H9 (cell line): Measurements from ENCODE around the gene NFYB. TPM values are rescaled to one million over a fixed set of nuclear protein-coding genes. Genes with fewer than 3 reads are reported as not detected.

Experiments
- DNase-seq: peaks from one replicate; pipeline ENCODE4 v3.0.0-alpha.2; 2017
- H2AFZ ChIP-seq: one replicate; pipeline ENCODE4 v1.6.1; 2013; ENCODE audit warnings: mild to moderate bottlenecking, low read length, control low read depth, moderate library complexity
- H2AK5ac ChIP-seq: 2 replicates; pipeline ENCODE4 v1.6.1; 2013; ENCODE audit warnings: low read length, control low read depth, mixed read lengths; ENCODE audit not compliant: insufficient read length
- H2BK120ac ChIP-seq: one replicate; pipeline ENCODE4 v1.6.1; 2013; ENCODE audit warnings: low read depth, mild to moderate bottlenecking, low read length, control low read depth, inconsistent platforms; ENCODE audit not compliant: poor library complexity, severe bottlenecking
- H2BK12ac ChIP-seq: 2 replicates; pipeline ENCODE4 v1.6.1; 2013; ENCODE audit warnings: low read length, control low read depth, mixed read lengths, low read depth; ENCODE audit not compliant: insufficient read length
- H2BK15ac ChIP-seq: 2 replicates; pipeline ENCODE4 v1.6.1; 2013; ENCODE audit warnings: low read depth, low read length, control low read depth
- H2BK20ac ChIP-seq: one replicate; pipeline ENCODE4 v1.6.1; 2013; ENCODE audit warnings: low read depth, mild to moderate bottlenecking, low read length, control low read depth, inconsistent platforms; ENCODE audit not compliant: poor library complexity, severe bottlenecking
- H2BK5ac ChIP-seq: 2 replicates; pipeline ENCODE4 v1.6.1; 2013; ENCODE audit warnings: low read length, control low read depth, mixed read lengths; ENCODE audit not compliant: insufficient read length
- H3K14ac ChIP-seq: 2 replicates; pipeline ENCODE4 v1.6.1; 2013; ENCODE audit warnings: low read length, control low read depth; ENCODE audit not compliant: insufficient read depth
- H3K18ac ChIP-seq: 2 replicates; pipeline ENCODE4 v1.6.1; 2013; ENCODE audit warnings: low read depth, mild to moderate bottlenecking, mixed read lengths, low read length, control low read depth; ENCODE audit not compliant: insufficient read length
- H3K23ac ChIP-seq: 2 replicates; pipeline ENCODE4 v1.6.1; 2013; ENCODE audit warnings: low read length, control low read depth, mixed read lengths, low read depth; ENCODE audit not compliant: insufficient read length
- H3K23me2 ChIP-seq: 2 replicates; pipeline ENCODE4 v1.6.1; 2013; ENCODE audit warnings: low read depth, mild to moderate bottlenecking, mixed read lengths, low read length, control low read depth; ENCODE audit not compliant: insufficient read length, poor library complexity, severe bottlenecking
- H3K27ac ChIP-seq: 2 replicates; pipeline ENCODE4 v1.5.1; 2013; ENCODE audit warnings: low read length, control low read depth, mixed read lengths, low read depth; ENCODE audit not compliant: insufficient read length
- H3K27me3 ChIP-seq: 2 replicates; pipeline ENCODE4 v1.6.1; 2013; ENCODE audit warnings: low read length, control low read depth, inconsistent platforms; ENCODE audit not compliant: insufficient read depth
- H3K4ac ChIP-seq: 2 replicates; pipeline ENCODE4 v1.6.1; 2013; ENCODE audit warnings: low read depth, mild to moderate bottlenecking, control low read depth, inconsistent platforms, low read length, moderate library complexity
- H3K4me1 ChIP-seq: 2 replicates; pipeline ENCODE4 v1.6.1; 2013; ENCODE audit warnings: low read length, control low read depth, inconsistent platforms; ENCODE audit not compliant: insufficient read depth
- H3K4me2 ChIP-seq: 2 replicates; pipeline ENCODE4 v1.6.1; 2013; ENCODE audit warnings: low read length, control low read depth, mixed read lengths; ENCODE audit not compliant: insufficient read length, insufficient read depth
- H3K56ac ChIP-seq: 2 replicates; pipeline ENCODE4 v1.6.1; 2013; ENCODE audit warnings: low read depth, mild to moderate bottlenecking, mixed read lengths, low read length, control low read depth; ENCODE audit not compliant: insufficient read length
- H3K79me1 ChIP-seq: 2 replicates; pipeline ENCODE4 v1.6.1; 2013; ENCODE audit warnings: low read depth, mild to moderate bottlenecking, moderate library complexity, low read length, control low read depth, inconsistent platforms; ENCODE audit not compliant: insufficient read depth, poor library complexity, severe bottlenecking
- H3K79me2 ChIP-seq: 2 replicates; pipeline ENCODE4 v1.6.1; 2013; ENCODE audit warnings: low read length, control low read depth, inconsistent platforms; ENCODE audit not compliant: insufficient read depth
- H3K9ac ChIP-seq: 2 replicates; pipeline ENCODE4 v1.6.1; 2013; ENCODE audit warnings: low read length, control low read depth, mixed read lengths; ENCODE audit not compliant: insufficient read length; ENCODE audit errors: extremely low read depth
- H3K9me3 ChIP-seq: one replicate; pipeline ENCODE4 v1.6.1; 2013; ENCODE audit warnings: low read depth, low read length, inconsistent platforms; ENCODE audit not compliant: control insufficient read depth
- H3T11ph ChIP-seq: one replicate; pipeline ENCODE4 v1.6.1; 2013; ENCODE audit warnings: mild to moderate bottlenecking, low read length, control low read depth, inconsistent platforms
- H4K20me1 ChIP-seq: one replicate; pipeline ENCODE4 v1.6.1; 2013; ENCODE audit not compliant: control insufficient read depth, insufficient read length, insufficient read depth
- H4K5ac ChIP-seq: 2 replicates; pipeline ENCODE4 v1.6.1; 2013; ENCODE audit warnings: low read depth, mild to moderate bottlenecking, mixed read lengths, low read length, control low read depth; ENCODE audit not compliant: insufficient read length
- H4K8ac ChIP-seq: replicated peaks from 2 replicates; pipeline ENCODE4 v1.6.1; 2013; ENCODE audit warnings: low read length, control low read depth, mixed read lengths, low read depth; ENCODE audit not compliant: insufficient read length
- H4K91ac ChIP-seq: 2 replicates; pipeline ENCODE4 v1.6.1; 2013; ENCODE audit warnings: low read depth, mild to moderate bottlenecking, moderate library complexity, mixed read lengths, low read length, control low read depth; ENCODE audit not compliant: insufficient read length
- H3K27ac Mint-ChIP-seq, 3 experiments: 2 replicates in 2 of 3; 3 replicates in 1 of 3; pipeline ENCODE4 v1.8.0; 2020 to 2021; ENCODE audit warnings: mixed read lengths in 3 of 3, mild to moderate bottlenecking in 1 of 3, moderate library complexity in 1 of 3
- H3K27me3 Mint-ChIP-seq: 2 replicates; pipeline ENCODE4 v1.8.0; 2021; ENCODE audit warnings: low read depth, mild to moderate bottlenecking, moderate library complexity, mixed read lengths
- H3K36me3 Mint-ChIP-seq, 3 experiments: 2 replicates in 2 of 3; 3 replicates in 1 of 3; pipeline ENCODE4 v1.8.0; 2020 to 2021; ENCODE audit warnings: low read depth in 3 of 3, mixed read lengths in 3 of 3; ENCODE audit not compliant: insufficient read depth in 1 of 3
- H3K4me1 Mint-ChIP-seq, 2 experiments: 2 replicates each; pipeline ENCODE4 v1.8.0; 2020; ENCODE audit warnings: mixed read lengths in 2 of 2
- H3K4me3 Mint-ChIP-seq, 2 experiments: 2 replicates in 1 of 2; 3 replicates in 1 of 2; pipeline ENCODE4 v1.8.0; 2020 to 2021; ENCODE audit warnings: mild to moderate bottlenecking in 2 of 2, mixed read lengths in 2 of 2, moderate library complexity in 1 of 2
- H3K9me3 Mint-ChIP-seq, 2 experiments: 2 replicates in 1 of 2; 3 replicates in 1 of 2; pipeline ENCODE4 v1.8.0; 2020; ENCODE audit warnings: mild to moderate bottlenecking in 2 of 2, mixed read lengths in 2 of 2, moderate library complexity in 1 of 2
- CTCF ChIP-seq: fragments of 200-600 bp; sonication (generic); conservative IDR thresholded peaks from 3 replicates; pipeline ENCODE4 v1.8.0; 2021; ENCODE audit warnings: antibody characterized with exemption, mild to moderate bottlenecking
- WGBS: extraction: QIAGEN DNeasy Blood & Tissue Kit; methylation state at CpG from one replicate; pipeline ENCODE4 v1.1.7; 2013; ENCODE audit warnings: missing lambda C conversion rate, low lambda C conversion rate, mixed read lengths; ENCODE audit not compliant: insufficient read length; ENCODE audit errors: extremely low coverage; 5-methylcytosine and 5-hydroxymethylcytosine counted together
- total RNA-seq: library from RNA; stranded (reverse); gene quantifications from 2 replicates; pipeline ENCODE4 v1.2.1, GENCODE V29; 2021

The NFYB gene
- total RNA-seq, 1 experiment from 2014 or later, result 52.5 TPM

GRCh38 chr12:104182621-104183378, 44.8 kb upstream of the NFYB start:
- Histone ChIP-seq H3K79me2 (no peaks in the 10 kb centered on the region), H3T11ph (no peak overlapping the region), H4K8ac (no peak overlapping the region), H2AFZ (no peak overlapping the region), H3K4me1 (no peaks in the 10 kb centered on the region), H2BK12ac (no peak overlapping the region), H3K23me2 (no peaks in the 10 kb centered on the region), H3K23ac (no peak overlapping the region), H4K91ac (no peak overlapping the region), H3K56ac (no peak overlapping the region), H3K4me2 (no peak overlapping the region), H3K9me3 (no peaks in the 10 kb centered on the region), H3K18ac (no peak overlapping the region), H2BK15ac (no peak overlapping the region), H4K20me1 (no peaks in the 10 kb centered on the region), H3K9ac (no peak overlapping the region), H3K79me1 (no peaks in the 10 kb centered on the region), H2BK120ac (no peak overlapping the region), H2BK5ac (no peak overlapping the region), H4K5ac (no peak overlapping the region), H3K27me3 (no peaks in the 10 kb centered on the region), H3K4ac (no peak overlapping the region), H3K14ac (no peak overlapping the region), H2BK20ac (no peak overlapping the region), H3K27ac (no peak overlapping the region), H2AK5ac (no peak overlapping the region)
- peaks cover 14 to 16% of the 10 kb centered on the region in 2 experiments; a peak in 4 of 5 replicates for H3K9me3 Mint-ChIP-seq
- DNase-seq, result no peak
- H3K27me3 Mint-ChIP-seq, result peaks cover 2% of the 10 kb centered on the region
- H3K36me3 Mint-ChIP-seq, result peaks cover 2 to 18% (median 13%) of the 10 kb centered on the region in 3 experiments; a peak in 5 of 7 replicates
- no peak for TF ChIP-seq CTCF
- no peaks in the 10 kb centered on the region for H3K4me1 Mint-ChIP-seq
- no peak overlapping the region for H3K27ac Mint-ChIP-seq
- H3K4me3 Mint-ChIP-seq, result no peak overlapping the region
- no CpG with 5 or more reads among the region's 5 CpGs for WGBS
